H1 (cell line): ENCODE results near the gene OR7E24. TPM values are rescaled to one million over a fixed set of nuclear protein-coding genes. Genes with fewer than 3 reads are reported as not detected.

Source experiments
- CTCF ChIA-PET: fragments of 300-600 bp; sonication (Branson Sonifier 250); formaldehyde crosslinking; loops from one replicate; lab custom pipeline; 2021; ENCODE audit not compliant: partially characterized antibody; lab: Charles Lee
- POLR2A ChIA-PET: fragments of 300-600 bp; sonication (Branson Sonifier 250); formaldehyde crosslinking; loops from one replicate; lab custom pipeline; 2021; ENCODE audit warnings: inconsistent platforms; ENCODE audit not compliant: partially characterized antibody; lab: Charles Lee
- DNase-seq, 2 experiments: peaks; one replicate each; pipeline versions ENCODE4 v3.0.0 to v3.0.0-alpha.2; 2010 to 2022; ENCODE audit warnings: low spot score in 2 of 2, low read depth in 1 of 2, mixed read lengths in 1 of 2
- FAIRE-seq: peaks from 2 replicates; lab custom pipeline; 2011; peaks lifted over from hg19 to GRCh38; lab: Jason Lieb, UNC
- H2AFZ ChIP-seq: 2 replicates; pipeline ENCODE4 v1.8.1; 2012; ENCODE audit warnings: low read length, inconsistent platforms
- H2AK5ac ChIP-seq: 2 replicates; pipeline ENCODE4 v1.6.1; 2013; ENCODE audit warnings: low read depth, low read length
- H2BK120ac ChIP-seq: replicated peaks from 2 replicates; pipeline ENCODE3; 2013; ENCODE audit warnings: low read depth, low read length, inconsistent platforms
- H2BK12ac ChIP-seq: 2 replicates; pipeline ENCODE4 v1.6.1; 2013; ENCODE audit warnings: low read depth, low read length
- H2BK15ac ChIP-seq: 2 replicates; pipeline ENCODE4 v1.6.1; 2013; ENCODE audit warnings: low read length
- H2BK20ac ChIP-seq: 2 replicates; pipeline ENCODE4 v1.6.1; 2013; ENCODE audit warnings: low read length
- H2BK5ac ChIP-seq: 2 replicates; pipeline ENCODE4 v1.6.1; 2013; ENCODE audit warnings: low read depth, low read length
- H3K14ac ChIP-seq: 2 replicates; pipeline ENCODE4 v1.6.1; 2013; ENCODE audit warnings: inconsistent platforms; ENCODE audit not compliant: insufficient read length
- H3K18ac ChIP-seq: 2 replicates; pipeline ENCODE4 v1.6.1; 2013; ENCODE audit warnings: low read length; ENCODE audit errors: extremely low read depth
- H3K23ac ChIP-seq: 2 replicates; pipeline ENCODE4 v1.6.1; 2013; ENCODE audit warnings: inconsistent platforms; ENCODE audit not compliant: insufficient read length
- H3K23me2 ChIP-seq: 2 replicates; pipeline ENCODE4 v1.6.1; 2013; ENCODE audit warnings: low read depth, low read length
- H3K27ac ChIP-seq: 2 replicates; pipeline ENCODE4 v1.6.1; 2011; ENCODE audit warnings: low read depth, low read length, inconsistent platforms
- H3K27me3 ChIP-seq, 4 experiments: replicated peaks in 1 of 4; 1 replicate in 1 of 4; 2 replicates in 3 of 4; pipeline versions ENCODE4 v1.6.1 to v1.8.1; 2011 to 2013; ENCODE audit warnings: low read length in 3 of 4, mild to moderate bottlenecking in 3 of 4, inconsistent platforms in 2 of 4, mixed read lengths in 2 of 4, moderate library complexity in 1 of 4; ENCODE audit not compliant: control insufficient read depth in 3 of 4, insufficient read depth in 3 of 4; ENCODE audit errors: extremely low read depth in 1 of 4
- H3K36me3 ChIP-seq, 4 experiments: 2 replicates each; pipeline versions ENCODE4 v1.6.1 to v1.8.1; 2011 to 2013; ENCODE audit warnings: mild to moderate bottlenecking in 4 of 4, low read length in 3 of 4, moderate library complexity in 2 of 4, control low read depth in 1 of 4, inconsistent platforms in 1 of 4; ENCODE audit not compliant: insufficient read depth in 4 of 4, control insufficient read depth in 2 of 4
- H3K4ac ChIP-seq: replicated peaks from 2 replicates; pipeline ENCODE3; 2013; ENCODE audit warnings: low read length, low read depth, mixed read lengths, inconsistent platforms; ENCODE audit not compliant: insufficient read length
- H3K4me1 ChIP-seq, 4 experiments: replicated peaks in 1 of 4; 1 replicate in 1 of 4; 2 replicates in 3 of 4; pipeline versions ENCODE4 v1.6.1 to v1.8.1; 2011 to 2013; ENCODE audit warnings: low read length in 3 of 4, inconsistent platforms in 2 of 4, mixed read lengths in 1 of 4; ENCODE audit not compliant: insufficient read depth in 4 of 4, control insufficient read depth in 3 of 4
- H3K4me2 ChIP-seq, 2 experiments: 2 replicates each; pipeline versions ENCODE4 v1.6.1 to v1.8.1; 2011 to 2013; ENCODE audit warnings: low read depth in 2 of 2, low read length in 2 of 2, control low read depth in 1 of 2, inconsistent platforms in 1 of 2, mild to moderate bottlenecking in 1 of 2; ENCODE audit not compliant: insufficient read depth in 1 of 2
- H3K4me3 ChIP-seq, 4 experiments: fragments of 200-600, 300-600 bp in 1 of 4; sonication (generic), shearing (Covaris generic), sonication (Bioruptor Twin) in 1 of 4; 2 replicates each; pipeline versions ENCODE4 v1.5.1 to v1.8.1; 2011 to 2016; ENCODE audit warnings: low read length in 4 of 4, low read depth in 3 of 4, control low read depth in 2 of 4, inconsistent platforms in 2 of 4, mild to moderate bottlenecking in 2 of 4, mixed read lengths in 1 of 4, moderate library complexity in 1 of 4; ENCODE audit not compliant: insufficient read depth in 2 of 4; ENCODE audit errors: extremely low read depth in 1 of 4
- H3K56ac ChIP-seq: replicated peaks from 2 replicates; pipeline ENCODE3; 2013; ENCODE audit warnings: low read depth, mild to moderate bottlenecking, mixed read lengths, low read length, inconsistent platforms; ENCODE audit not compliant: insufficient read length
- H3K79me1 ChIP-seq: 2 replicates; pipeline ENCODE4 v1.6.1; 2013; ENCODE audit warnings: low read depth, low read length, control low read depth
- H3K79me2 ChIP-seq, 2 experiments: 2 replicates each; pipeline versions ENCODE4 v1.6.1 to v1.8.1; 2012 to 2013; ENCODE audit warnings: low read length in 2 of 2, mild to moderate bottlenecking in 2 of 2, inconsistent platforms in 1 of 2; ENCODE audit not compliant: insufficient read depth in 2 of 2, control insufficient read depth in 1 of 2
- H3K9ac ChIP-seq, 4 experiments: replicated peaks in 1 of 4; 1 replicate in 1 of 4; 2 replicates in 3 of 4; pipeline versions ENCODE4 v1.6.1 to v1.8.1; 2011 to 2013; ENCODE audit warnings: low read depth in 3 of 4, low read length in 3 of 4, control low read depth in 2 of 4, mild to moderate bottlenecking in 2 of 4, moderate library complexity in 2 of 4, inconsistent platforms in 1 of 4; ENCODE audit errors: extremely low read depth in 1 of 4
- H3K9me3 ChIP-seq, 2 experiments: 2 replicates each; pipeline versions ENCODE4 v1.6.1 to v1.8.1; 2012 to 2013; ENCODE audit warnings: mild to moderate bottlenecking in 2 of 2, moderate library complexity in 2 of 2, control low read depth in 1 of 2, inconsistent platforms in 1 of 2, low read depth in 1 of 2, low read length in 1 of 2, mixed read lengths in 1 of 2; ENCODE audit not compliant: insufficient read depth in 2 of 2
- H4K20me1 ChIP-seq, 2 experiments: replicated peaks in 1 of 2; 2 replicates each; pipeline versions ENCODE3 to v1.8.1; 2011 to 2013; ENCODE audit warnings: inconsistent platforms in 2 of 2, low read length in 2 of 2, mild to moderate bottlenecking in 1 of 2; ENCODE audit not compliant: insufficient read depth in 2 of 2, control insufficient read depth in 1 of 2
- H4K5ac ChIP-seq: 2 replicates; pipeline ENCODE4 v1.6.1; 2013; ENCODE audit warnings: low read length, low read depth, mixed read lengths, inconsistent platforms; ENCODE audit not compliant: insufficient read length
- H4K8ac ChIP-seq: 2 replicates; pipeline ENCODE4 v1.8.0; 2013; ENCODE audit warnings: mild to moderate bottlenecking, moderate library complexity, low read length, inconsistent platforms; ENCODE audit not compliant: insufficient read depth; ENCODE audit errors: extremely low read depth
- H4K91ac ChIP-seq: replicated peaks from 2 replicates; pipeline ENCODE3; 2013; ENCODE audit warnings: low read length, mixed read lengths, inconsistent platforms; ENCODE audit not compliant: insufficient read length
- CTCF ChIP-seq, 3 experiments: IDR thresholded peaks; 1 replicate in 2 of 3; 2 replicates in 1 of 3; pipeline versions ENCODE4 v1.5.1 to v1.6.1; 2011; ENCODE audit warnings: low read length in 3 of 3, mild to moderate bottlenecking in 3 of 3, inconsistent platforms in 2 of 3, low read depth in 1 of 3, moderate library complexity in 1 of 3; ENCODE audit not compliant: insufficient read depth in 1 of 3; ENCODE audit errors: control extremely low read depth in 1 of 3
- EZH2 ChIP-seq: fragments of 200-600 bp; sonication (generic); IDR thresholded peaks from 2 replicates; pipeline ENCODE4 v1.7.1; 2012; ENCODE audit warnings: low read depth, mild to moderate bottlenecking, moderate library complexity, low read length, inconsistent platforms; ENCODE audit not compliant: severe bottlenecking
- MAX ChIP-seq: IDR thresholded peaks from 2 replicates; pipeline ENCODE4 v1.6.1; 2012; ENCODE audit warnings: inconsistent platforms
- RAD21 ChIP-seq, 2 experiments: IDR thresholded peaks in 1 of 2; conservative IDR thresholded peaks in 1 of 2; 2 replicates each; pipeline ENCODE4 v1.6.1; 2011; ENCODE audit warnings: low read depth in 2 of 2, low read length in 2 of 2, improper control_type of control experiment in 1 of 2, inconsistent platforms in 1 of 2, mild to moderate bottlenecking in 1 of 2, moderate library complexity in 1 of 2
- SP2 ChIP-seq: IDR thresholded peaks from 2 replicates; pipeline ENCODE4 v1.6.1; 2012; ENCODE audit warnings: mild to moderate bottlenecking, low read length, inconsistent platforms
- WGBS, 2 experiments: shearing (Covaris generic) in 1 of 2; methylation state at CpG; one replicate each; pipeline versions ENCODE4 v1.1.6 to v1.1.7; 2013 to 2015; ENCODE audit warnings: low lambda C conversion rate in 2 of 2, mixed read lengths in 2 of 2, inconsistent platforms in 1 of 2, low coverage in 1 of 2, missing lambda C conversion rate in 1 of 2; ENCODE audit not compliant: insufficient replicate concordance in 2 of 2, insufficient coverage in 1 of 2, insufficient read length in 1 of 2; ENCODE audit errors: extremely low coverage in 1 of 2, missing lambda C conversion rate in 1 of 2; 5-methylcytosine and 5-hydroxymethylcytosine counted together
- polyA plus RNA-seq, 7 experiments: library from polyadenylated mRNA; depleted of rRNA in 3 of 7; stranded (reverse) in 5 of 7; unstranded in 2 of 7; fragments of >200 nt in 5 of 7; fragments of 200-250 nt in 2 of 7; gene quantifications; 1 replicate in 5 of 7; 2 replicates in 1 of 7; 4 replicates in 1 of 7; pipeline versions ENCODE4 v1.2.1 to v1.2.3, GENCODE V29; 2011 to 2013; ENCODE audit warnings: missing spikeins in 2 of 7, mixed read lengths in 2 of 7
- total RNA-seq: library from RNA; stranded (reverse); fragmentation: NEBNext Ultra II Directional; extraction: Animal tissue kit (Norgen Biotek cat#: 25700); gene quantifications from 2 replicates; pipeline ENCODE4 v1.2.1, GENCODE V29; 2021

Gene OR7E24
- total and polyA plus RNA-seq, 2 of the 8 experiments (the other 6 are each of a cell fraction or from before 2014, with no cell fraction given), result not detected

GRCh38 chr19:9205501-9206113 is 45.1 kb upstream of the OR7E24 start:
- H3K27ac ChIP-seq, result no peak overlapping the region
- no peak overlapping the region for H3K4ac ChIP-seq
- H3K9ac ChIP-seq, result no peak overlapping the region
- H3K18ac ChIP-seq, result no peak overlapping the region
- DNase-seq (peak; percentile 34 to 74), FAIRE-seq (no peak)
- H2BK5ac ChIP-seq, result no peak overlapping the region
- POLR2A ChIA-PET, result interaction anchor here (0.7 to 1.0 kb wide), 3 partner anchors 227 to 416 kb away, joined by 3 read pairs; partner anchors contain the start of gene ZNF266
- H3K79me1 ChIP-seq, result no peaks in the 10 kb centered on the region
- H2AFZ ChIP-seq, result peak overlapping the region; percentile 90
- no peaks in the 10 kb centered on the region for H3K36me3 ChIP-seq
- no peak overlapping the region for H2BK20ac ChIP-seq
- H3K4me1 ChIP-seq, result no peaks in the 10 kb centered on the region
- H2BK120ac ChIP-seq, result no peak overlapping the region
- H4K91ac ChIP-seq, result no peak overlapping the region
- no peaks in the 10 kb centered on the region for H4K20me1 ChIP-seq
- no peak overlapping the region; the same call in 1 of the 2 replicates for H4K8ac ChIP-seq
- H3K79me2 ChIP-seq, result no peaks in the 10 kb centered on the region
- no peak overlapping the region for H3K14ac ChIP-seq
- H2AK5ac ChIP-seq, result no peak overlapping the region
- WGBS, 2 experiments, result 48% methylated on average over 13 of the region's 13 CpGs; no CpG with 5 or more reads in 1 of the 2 experiments
- no peak overlapping the region for H2BK12ac ChIP-seq
- H3K23me2 ChIP-seq, result peaks cover 3% of the 10 kb centered on the region; the same call in 1 of the 2 replicates
- no peaks in the 10 kb centered on the region for H3K27me3 ChIP-seq
- TF ChIP-seq CTCF (IDR thresholded peaks at IDR 0.05; ENCODE audit: control extremely low read depth in 1 of 3, insufficient read depth in 1 of 3, low read depth in 1 of 3, low read length in 3 of 3), result peak; percentile 72 to 83 (median 73)
- TF ChIP-seq RAD21 (IDR thresholded peaks at IDR 0.05 in 1 of 2, conservative IDR thresholded peaks at IDR 0.05 in 1 of 2; ENCODE audit: low read depth in 2 of 2, low read length in 2 of 2), result peak; percentile 83 to 85
- no peak for TF ChIP-seq EZH2
- no peak for TF ChIP-seq SP2
- TF ChIP-seq MAX, result no peak
- CTCF ChIA-PET, result interaction anchor here (0.6 to 2.2 kb wide), 24 partner anchors 9 to 593 kb away, joined by 3 to 11 read pairs (median 4); no protein-coding TSS in a partner anchor
- no peak overlapping the region for H3K23ac ChIP-seq
- no peak overlapping the region for H3K4me3 ChIP-seq
- H2BK15ac ChIP-seq, result no peak overlapping the region
- H3K9me3 ChIP-seq, result peaks cover 34 to 36% of the 10 kb centered on the region in 2 experiments
- H3K4me2 ChIP-seq, result no peak overlapping the region
- H4K5ac ChIP-seq, result no peak overlapping the region
- H3K56ac ChIP-seq, result no peak overlapping the region
